Fibroblast of mammary gland (primary cell): ENCODE results near the gene CREG1.

Experiments used
- DNase-seq: peaks from one replicate; pipeline ENCODE4 v3.0.0-alpha.2; 2010; ENCODE audit warnings: low read depth
- H3K4me3 ChIP-seq: 2 replicates; pipeline ENCODE4 v1.5.1; 2011; ENCODE audit warnings: low read depth, mild to moderate bottlenecking, low read length, moderate library complexity; ENCODE audit not compliant: control insufficient read depth
- CTCF ChIP-seq: conservative IDR thresholded peaks from 2 replicates; pipeline ENCODE4 v1.5.1; 2011; ENCODE audit warnings: low read depth, low read length, inconsistent platforms; ENCODE audit not compliant: control insufficient read depth, insufficient read depth

Gene CREG1

GRCh38 chr1:167501515-167502191 is 51.9 kb downstream of the CREG1 start:
- DNase-seq = no peak
- H3K4me3 ChIP-seq = no peak overlapping the region
- no peak for TF ChIP-seq CTCF

GRCh38 chr1:167500283-167500860 is 53.2 kb downstream of the CREG1 start:
- DNase-seq = no peak
- H3K4me3 ChIP-seq = no peak overlapping the region
- TF ChIP-seq CTCF = no peak

DNA sequence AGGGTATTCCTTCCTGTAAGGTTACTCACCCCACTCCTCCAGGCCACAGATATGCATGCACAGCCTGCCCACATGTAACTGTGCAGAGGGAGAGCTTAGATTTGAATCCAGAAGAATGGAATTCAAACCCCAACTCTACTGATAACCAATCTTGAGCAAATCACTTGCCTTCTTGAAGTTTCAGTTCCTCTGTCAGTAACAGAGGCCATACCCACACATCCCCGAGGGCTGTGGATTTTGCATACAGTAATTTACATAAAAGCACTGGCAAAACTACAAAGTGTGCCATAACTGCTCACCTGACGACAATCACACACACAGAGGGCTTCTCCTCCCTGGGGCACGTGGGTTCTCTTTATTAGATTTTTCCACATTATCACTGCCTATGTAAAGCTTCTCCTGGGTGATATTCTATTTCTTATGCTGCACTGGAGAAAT is 53.9 kb downstream of the CREG1 start:
- H3K4me3 ChIP-seq = no peak overlapping the region
- no peak for DNase-seq
- TF ChIP-seq CTCF = no peak

GRCh38 chr1:167499106-167499505 is 54.5 kb downstream of the CREG1 start:
- H3K4me3 ChIP-seq = no peak overlapping the region
- TF ChIP-seq CTCF = no peak
- DNase-seq = no peak

DNA sequence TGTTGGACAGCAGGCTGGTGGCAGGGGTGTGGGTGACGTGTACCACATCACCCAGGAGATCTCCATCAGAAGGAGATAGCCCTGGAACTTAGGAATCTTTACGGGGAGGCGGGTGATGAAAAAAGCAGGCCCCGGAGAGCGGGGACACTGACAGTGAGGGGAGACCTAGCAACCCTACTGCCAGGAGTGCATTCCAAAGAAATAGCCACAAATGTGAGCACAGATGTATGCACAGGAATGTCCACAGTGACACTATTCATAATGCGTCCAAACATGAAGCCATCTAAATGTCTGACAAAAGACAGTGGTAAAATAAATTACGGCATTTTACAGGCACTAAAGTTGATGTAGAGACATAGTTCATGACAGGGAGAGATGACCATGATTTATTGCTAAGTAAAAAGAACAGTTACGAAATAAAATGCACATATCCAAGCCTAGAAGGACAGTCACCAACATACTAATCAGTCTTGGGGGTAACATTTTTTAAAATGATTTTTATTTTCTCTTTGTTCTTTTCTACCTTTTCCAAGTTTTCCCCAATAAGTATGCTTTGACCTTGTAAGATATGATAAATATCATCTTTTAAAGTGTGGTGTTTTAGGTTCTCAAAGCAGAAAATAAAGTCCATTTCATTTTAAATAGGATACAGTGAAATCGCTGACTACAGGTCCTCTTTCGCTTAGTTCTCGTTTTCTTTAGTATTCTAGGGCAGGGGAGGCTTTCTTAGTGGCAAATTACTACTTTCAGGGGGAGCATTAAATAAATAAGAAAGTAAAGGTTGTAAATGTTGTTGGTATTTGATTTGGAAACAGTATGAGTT is 56.6 kb downstream of the CREG1 start:
- DNase-seq = no peak
- TF ChIP-seq CTCF = no peak
- H3K4me3 ChIP-seq = no peak overlapping the region

DNA sequence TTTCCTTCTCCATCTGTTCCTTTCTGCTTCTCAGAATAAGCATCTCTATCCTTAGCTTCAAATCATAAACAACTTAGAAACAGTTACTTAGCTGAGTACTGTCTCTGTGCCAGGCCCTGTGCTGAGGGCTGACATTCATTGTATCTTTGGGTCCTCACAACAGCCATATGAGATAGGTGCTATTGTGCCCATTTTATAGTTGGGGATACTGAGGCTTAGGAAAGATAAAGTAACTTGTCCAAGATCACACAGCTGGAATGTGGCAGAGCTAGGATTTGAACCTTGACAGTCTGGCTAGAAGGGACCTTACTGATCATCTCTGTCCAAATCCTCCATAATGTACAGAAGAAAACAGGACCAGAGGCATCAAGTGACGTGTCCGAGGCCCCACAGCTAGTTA is 60.2 kb downstream of the CREG1 start:
- TF ChIP-seq CTCF = no peak
- no peak overlapping the region for H3K4me3 ChIP-seq
- DNase-seq = no peak
